Activated naive CD8-positive, alpha-beta T cell treated with anti-CD3 and anti-CD28 coated beads, Interleukin-2, amount 10 ng/mL, durations not matched to agents 7 days and 5 days (primary cell): ENCODE measurements around the gene GPSM1. TPM values are rescaled to one million over a fixed set of nuclear protein-coding genes. Genes with fewer than 3 reads are reported as not detected.

Source experiments
- ATAC-seq: fragments of 150-1000 bp; cut with Tn5 transposase; one replicate; pipeline ENCODE4 v1.10.0; 2021; ENCODE audit warnings: low read depth, moderate library complexity
- POLR2A ChIA-PET: fragments of 350-600 bp; sonication (Branson Sonifier 250); formaldehyde crosslinking; loops from one replicate; lab custom pipeline; 2021; ENCODE audit warnings: antibody characterized with exemption; lab: Charles Lee
- DNase-seq: peaks from one replicate; pipeline ENCODE4 v3.0.0; 2021
- H3K27ac Mint-ChIP-seq: one replicate; pipeline ENCODE4 v1.8.0; 2022; ENCODE audit warnings: mild to moderate bottlenecking, mixed read lengths
- H3K27me3 Mint-ChIP-seq: one replicate; pipeline ENCODE4 v1.8.0; 2022; ENCODE audit warnings: mild to moderate bottlenecking, moderate library complexity, mixed read lengths
- H3K36me3 Mint-ChIP-seq: one replicate; pipeline ENCODE4 v1.8.0; 2021; ENCODE audit warnings: mild to moderate bottlenecking, mixed read lengths
- H3K4me1 Mint-ChIP-seq: one replicate; pipeline ENCODE4 v1.8.0; 2021; ENCODE audit warnings: mixed read lengths
- H3K4me3 Mint-ChIP-seq: one replicate; pipeline ENCODE4 v1.8.0; 2022; ENCODE audit warnings: mild to moderate bottlenecking, moderate library complexity, mixed read lengths
- H3K9me3 Mint-ChIP-seq: one replicate; pipeline ENCODE4 v1.8.0; 2021; ENCODE audit warnings: mixed read lengths
- total RNA-seq, 2 experiments: library from RNA; stranded (reverse); gene quantifications; one replicate each; pipeline ENCODE4 v1.2.3, GENCODE V29; 2021

The GPSM1 gene
- total RNA-seq, 2 experiments from 2014 or later = 5.0 to 6.0 TPM

DNA sequence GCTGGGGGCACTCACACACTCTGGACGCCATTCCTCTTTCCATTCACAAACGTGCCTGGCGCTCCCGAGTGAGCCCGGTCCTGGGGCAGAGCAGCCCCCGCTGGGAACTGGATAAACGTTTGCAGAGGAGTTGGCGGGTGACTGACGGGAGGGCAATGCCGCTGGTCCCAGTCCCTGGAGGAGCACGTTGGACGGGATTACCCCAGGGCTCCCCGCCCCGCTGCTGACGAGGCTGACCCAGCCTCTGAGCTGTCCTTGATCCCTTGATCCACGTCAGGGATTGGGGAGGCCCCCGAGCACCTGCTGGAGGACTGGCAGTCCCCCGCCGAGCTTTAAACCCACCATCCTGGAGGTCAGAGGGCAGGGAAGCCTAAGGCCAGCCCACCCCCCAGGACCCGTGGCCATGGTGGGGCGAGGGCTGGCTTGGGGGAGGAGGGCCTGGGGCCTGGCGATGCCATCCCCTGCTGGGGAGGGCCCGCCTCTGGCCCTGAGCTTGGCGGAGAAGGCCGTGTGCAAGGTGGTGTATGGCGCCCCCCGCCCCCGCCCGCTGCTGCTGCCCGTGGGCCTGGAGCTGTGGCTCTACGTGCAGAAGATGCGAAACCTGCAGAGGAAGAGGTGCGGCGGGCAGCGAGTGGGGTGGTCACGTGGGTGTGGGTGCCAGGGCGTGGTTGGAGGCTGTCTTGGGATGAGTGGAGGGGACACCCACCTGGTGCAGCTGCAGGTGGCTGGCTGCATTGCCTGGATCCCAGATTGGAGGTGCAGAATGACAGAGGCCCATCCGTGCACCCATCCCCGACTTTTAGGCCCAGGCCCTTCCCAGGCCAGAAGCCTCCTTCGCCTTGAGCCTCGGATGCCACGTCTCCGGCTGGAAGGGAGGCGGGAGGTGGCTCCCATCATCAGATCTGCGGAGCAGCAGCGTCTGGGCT lies 4.5 kb downstream of the GPSM1 start:
- H3K9me3 Mint-ChIP-seq = no peaks in the 10 kb centered on the region
- H3K4me1 Mint-ChIP-seq = no peaks in the 10 kb centered on the region
- POLR2A ChIA-PET = interaction anchor here (0.7 kb wide), 1 partner anchor 241 kb away, joined by 7 read pairs; no protein-coding TSS in a partner anchor
- no peaks in the 10 kb centered on the region for H3K36me3 Mint-ChIP-seq
- no peak for DNase-seq
- H3K27me3 Mint-ChIP-seq = no peaks in the 10 kb centered on the region
- no peak overlapping the region for H3K27ac Mint-ChIP-seq
- no peak for ATAC-seq
- H3K4me3 Mint-ChIP-seq = no peak overlapping the region

GRCh38 chr9:136332482-136332983 lies 5.2 kb downstream of the GPSM1 start:
- POLR2A ChIA-PET = interaction anchor here (0.7 kb wide), 1 partner anchor 240 kb away, joined by 7 read pairs; no protein-coding TSS in a partner anchor
- Mint-ChIP-seq H3K27ac (no peak overlapping the region), H3K36me3 (no peaks in the 10 kb centered on the region), H3K9me3 (no peaks in the 10 kb centered on the region), H3K4me3 (no peak overlapping the region), H3K27me3 (no peaks in the 10 kb centered on the region), H3K4me1 (no peaks in the 10 kb centered on the region)
- ATAC-seq (no peak), DNase-seq (no peak)

DNA sequence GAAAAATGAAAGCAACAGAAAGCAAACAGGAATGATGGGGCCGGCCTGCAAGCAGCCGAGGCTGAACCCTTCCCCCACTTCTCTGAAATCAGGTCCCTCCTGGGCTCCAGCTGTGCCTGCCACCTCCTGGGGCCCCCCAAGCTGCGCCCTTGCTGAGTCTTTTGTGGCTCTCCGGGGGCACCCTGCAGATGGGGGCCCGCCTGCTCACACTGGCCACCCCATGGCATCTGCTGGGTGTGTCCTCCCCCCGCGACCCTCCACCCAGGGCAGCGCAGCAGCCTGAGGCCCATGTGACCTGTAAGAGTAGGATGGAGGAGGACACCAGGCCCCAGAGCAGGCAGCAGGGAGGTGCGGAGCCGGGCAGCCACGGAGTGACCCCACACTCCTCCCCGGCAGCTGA lies 5.7 kb downstream of the GPSM1 start:
- H3K36me3 Mint-ChIP-seq = no peaks in the 10 kb centered on the region
- H3K27ac Mint-ChIP-seq = no peak overlapping the region
- DNase-seq = no peak
- no peaks in the 10 kb centered on the region for H3K9me3 Mint-ChIP-seq
- H3K27me3 Mint-ChIP-seq = no peaks in the 10 kb centered on the region
- no peak for ATAC-seq
- POLR2A ChIA-PET = interaction anchor here (0.5 kb wide), 1 partner anchor 193 kb away, joined by 5 read pairs; no protein-coding TSS in a partner anchor
- H3K4me3 Mint-ChIP-seq = no peak overlapping the region
- no peaks in the 10 kb centered on the region for H3K4me1 Mint-ChIP-seq

- no peaks in the 10 kb centered on the region for H3K36me3 Mint-ChIP-seq
- POLR2A ChIA-PET = interaction anchor here (0.5 kb wide), 1 partner anchor 194 kb away, joined by 5 read pairs; no protein-coding TSS in a partner anchor
- no peak overlapping the region for H3K4me3 Mint-ChIP-seq
- no peaks in the 10 kb centered on the region for H3K4me1 Mint-ChIP-seq
- H3K27ac Mint-ChIP-seq = no peak overlapping the region
- ATAC-seq (no peak), DNase-seq (no peak)
- no peaks in the 10 kb centered on the region for H3K9me3 Mint-ChIP-seq
- H3K27me3 Mint-ChIP-seq = no peaks in the 10 kb centered on the region
Measured at GRCh38 chr9:136333486-136333885, 6.1 kb downstream of the GPSM1 start.

GRCh38 chr9:136334541-136334940 lies 7.2 kb downstream of the GPSM1 start:
- H3K27ac Mint-ChIP-seq = no peak overlapping the region
- no peak overlapping the region for H3K4me3 Mint-ChIP-seq
- H3K9me3 Mint-ChIP-seq = no peaks in the 10 kb centered on the region
- H3K36me3 Mint-ChIP-seq = no peaks in the 10 kb centered on the region
- POLR2A ChIA-PET = no interaction called here
- ATAC-seq = no peak
- no peaks in the 10 kb centered on the region for H3K27me3 Mint-ChIP-seq
- no peak for DNase-seq
- H3K4me1 Mint-ChIP-seq = no peaks in the 10 kb centered on the region

- no peaks in the 10 kb centered on the region for H3K36me3 Mint-ChIP-seq
- H3K4me3 Mint-ChIP-seq = no peak overlapping the region
- no peak for DNase-seq
- H3K4me1 Mint-ChIP-seq = no peaks in the 10 kb centered on the region
- ATAC-seq = no peak
- no peak overlapping the region for H3K27ac Mint-ChIP-seq
- H3K9me3 Mint-ChIP-seq = no peaks in the 10 kb centered on the region
- H3K27me3 Mint-ChIP-seq = no peaks in the 10 kb centered on the region
- POLR2A ChIA-PET = no interaction called here
Measured at GRCh38 chr9:136335296-136336155, 8.2 kb downstream of the GPSM1 start.

DNA sequence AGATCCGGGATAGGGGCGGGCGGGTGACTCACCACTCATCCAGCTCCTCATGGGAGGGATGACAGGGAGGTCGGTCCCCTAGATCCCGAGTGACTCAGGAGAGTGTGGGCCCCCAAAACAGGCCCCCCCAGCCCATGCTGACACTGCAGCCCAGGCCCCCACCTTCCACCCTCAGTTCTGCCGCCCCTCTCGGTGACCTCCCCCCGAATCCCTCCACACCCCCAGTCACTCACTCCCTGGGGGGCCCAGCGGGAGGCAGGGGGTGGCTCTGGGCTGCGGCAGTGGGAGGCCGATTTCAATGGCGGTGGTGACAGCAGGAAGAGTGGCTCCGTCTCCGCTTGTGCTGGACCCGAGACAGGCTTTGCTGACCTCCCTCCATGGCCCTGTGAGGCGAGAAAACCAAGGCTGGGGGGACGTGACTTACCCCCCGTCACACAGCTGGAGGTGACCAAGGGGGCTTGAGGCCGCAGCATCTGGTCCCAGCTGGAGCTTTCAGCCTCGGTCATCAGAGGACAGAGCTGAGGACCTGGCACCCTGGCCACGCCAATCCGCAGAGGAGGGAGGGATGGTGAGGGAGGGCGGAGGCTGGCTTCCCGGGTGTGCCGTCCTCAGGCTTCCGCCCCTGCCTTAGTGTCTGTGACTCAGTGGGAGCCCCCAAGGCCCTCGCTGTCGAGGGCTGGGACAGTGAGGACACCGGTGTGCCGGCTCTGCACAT lies 9.0 kb downstream of the GPSM1 start:
- Mint-ChIP-seq H3K27me3 (no peaks in the 10 kb centered on the region), H3K9me3 (no peaks in the 10 kb centered on the region), H3K27ac (no peak overlapping the region), H3K36me3 (no peaks in the 10 kb centered on the region), H3K4me1 (no peaks in the 10 kb centered on the region), H3K4me3 (no peak overlapping the region)
- POLR2A ChIA-PET = no interaction called here
- DNase-seq (no peak), ATAC-seq (no peak)

DNA sequence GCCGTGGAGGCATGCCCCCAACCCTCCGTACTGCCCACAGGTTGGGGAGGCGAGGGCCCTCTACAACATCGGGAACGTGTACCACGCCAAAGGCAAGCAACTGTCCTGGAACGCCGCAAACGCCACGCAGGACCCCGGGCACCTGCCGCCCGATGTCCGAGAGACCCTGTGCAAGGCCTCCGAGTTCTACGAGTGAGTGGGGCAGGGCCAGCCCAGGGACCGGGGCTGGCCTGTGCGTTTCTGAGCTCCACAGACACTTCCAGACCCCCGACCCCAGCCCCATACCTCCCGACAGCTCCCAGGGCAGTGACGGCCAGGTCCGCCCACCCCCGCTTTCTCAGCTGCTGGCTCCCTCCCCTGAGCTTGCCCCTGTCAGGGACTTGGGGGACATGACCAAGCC lies 9.5 kb downstream of the GPSM1 start:
- Mint-ChIP-seq H3K4me1 (no peaks in the 10 kb centered on the region), H3K27ac (no peak overlapping the region), H3K4me3 (no peak overlapping the region), H3K27me3 (no peaks in the 10 kb centered on the region), H3K36me3 (no peaks in the 10 kb centered on the region), H3K9me3 (no peaks in the 10 kb centered on the region)
- ATAC-seq (no peak), DNase-seq (no peak)
- POLR2A ChIA-PET = no interaction called here

GRCh38 chr9:136337416-136338395 lies 10.4 kb downstream of the GPSM1 start:
- Mint-ChIP-seq H3K4me1 (no peaks in the 10 kb centered on the region), H3K9me3 (no peaks in the 10 kb centered on the region), H3K27me3 (no peaks in the 10 kb centered on the region), H3K27ac (no peak overlapping the region), H3K4me3 (no peak overlapping the region), H3K36me3 (no peaks in the 10 kb centered on the region)
- ATAC-seq (no peak), DNase-seq (no peak)
- POLR2A ChIA-PET = no interaction called here

DNA sequence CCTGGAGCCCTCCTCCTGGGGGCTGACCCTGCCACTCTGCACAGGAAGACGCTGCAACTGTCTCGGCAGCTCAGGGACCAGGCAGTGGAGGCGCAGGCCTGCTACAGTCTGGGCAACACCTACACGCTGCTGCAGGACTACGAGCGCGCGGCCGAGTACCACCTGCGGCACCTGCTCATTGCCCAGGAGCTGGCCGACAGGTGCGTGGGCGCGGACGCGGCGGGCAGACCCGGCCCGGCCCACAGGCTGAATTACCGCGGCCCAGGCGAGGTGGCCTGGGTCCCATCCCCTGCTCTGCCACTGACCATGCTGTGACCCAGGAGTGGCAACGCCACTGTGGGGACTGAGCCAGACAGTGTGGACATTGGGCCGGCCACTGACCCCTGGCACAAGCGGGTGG lies 11.2 kb downstream of the GPSM1 start:
- H3K4me3 Mint-ChIP-seq = no peak overlapping the region
- H3K9me3 Mint-ChIP-seq = no peaks in the 10 kb centered on the region
- no peak overlapping the region for H3K27ac Mint-ChIP-seq
- POLR2A ChIA-PET = no interaction called here
- DNase-seq (no peak), ATAC-seq (no peak)
- no peaks in the 10 kb centered on the region for H3K36me3 Mint-ChIP-seq
- no peaks in the 10 kb centered on the region for H3K4me1 Mint-ChIP-seq
- H3K27me3 Mint-ChIP-seq = no peaks in the 10 kb centered on the region

DNA sequence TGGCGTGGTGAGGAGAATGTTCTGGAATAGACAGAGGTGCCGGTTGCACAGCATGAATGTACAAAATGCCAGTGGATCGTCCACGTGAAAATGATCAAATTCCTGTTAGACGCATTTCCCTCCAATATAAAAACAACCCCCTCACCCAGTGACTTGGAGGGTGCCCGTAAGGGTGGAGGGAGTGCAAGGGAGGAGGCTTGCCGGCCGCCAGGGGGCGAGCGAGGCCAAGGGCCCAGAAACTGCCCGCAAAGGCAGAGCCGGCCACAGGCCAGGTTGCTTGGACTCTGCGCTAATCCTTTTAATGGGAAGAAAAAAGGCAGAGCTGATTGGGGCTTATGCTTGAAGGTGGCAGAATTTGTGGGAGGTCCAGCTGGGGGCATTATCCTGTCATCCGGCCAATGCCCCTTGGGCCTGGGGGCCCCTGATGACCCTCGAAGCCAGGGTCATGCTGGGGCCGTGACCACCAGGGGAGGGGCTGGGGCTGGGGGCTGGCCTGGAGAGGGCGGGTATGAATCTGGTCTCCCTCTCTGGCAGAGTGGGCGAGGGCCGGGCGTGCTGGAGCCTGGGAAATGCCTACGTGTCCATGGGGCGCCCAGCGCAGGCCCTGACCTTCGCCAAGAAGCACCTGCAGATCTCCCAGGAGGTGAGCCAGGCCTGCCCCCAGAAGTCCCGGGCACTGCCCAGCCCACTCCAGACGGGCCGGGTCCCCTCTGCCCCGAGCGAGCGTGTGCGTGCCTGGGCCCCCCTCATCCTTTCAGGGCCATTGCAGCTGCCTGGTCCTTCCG lies 12.0 kb downstream of the GPSM1 start:
- ATAC-seq (no peak), DNase-seq (no peak)
- Mint-ChIP-seq H3K27ac (no peak overlapping the region), H3K27me3 (no peaks in the 10 kb centered on the region), H3K36me3 (no peaks in the 10 kb centered on the region), H3K4me3 (no peak overlapping the region), H3K9me3 (no peaks in the 10 kb centered on the region), H3K4me1 (no peaks in the 10 kb centered on the region)
- POLR2A ChIA-PET = no interaction called here
